ENCODE results near the gene CASZ1. TPM values are rescaled to one million over a fixed set of nuclear protein-coding genes. Genes with fewer than 3 reads are reported as not detected.

Gene CASZ1
- total and polyA plus RNA-seq, 2 donors from 2014 or later = 10.1 to 33.0 TPM

- intact Hi-C loops (cut with DNase I) = no loop called here
- DNase-seq = peak in 1 of 5 donors; percentile 47
- Histone ChIP-seq H3K27me3 (ENCODE audit: control insufficient read depth, insufficient read depth, low read length) (no peaks in the 10 kb centered on the region), H3K9ac (ENCODE audit: low read length in 3 of 3) (no peak overlapping the region), H3K9me3 (ENCODE audit: control insufficient read depth in 2 of 3, insufficient read depth in 1 of 3, low read length in 3 of 3) (no peaks in the 10 kb centered on the region), H3K4me3 (ENCODE audit: low read length in 3 of 3) (no peak overlapping the region), H3K27ac (ENCODE audit: low read depth in 2 of 2, low read length in 2 of 2) (peak overlapping the region in 1 of 2 donors; percentile 86), H3K36me3 (ENCODE audit: control insufficient read depth in 2 of 3, insufficient read depth in 3 of 3, low read length in 3 of 3) (no peaks in the 10 kb centered on the region), H3K4me1 (ENCODE audit: control insufficient read depth in 2 of 3, insufficient read depth in 2 of 3, low read depth in 1 of 3, low read length in 3 of 3) (peaks cover 9 to 45% (median 17%) of the 10 kb centered on the region in 3 donors)
- TF ChIP-seq CTCF (IDR thresholded peaks at IDR 0.05; ENCODE audit: borderline replicate concordance, extremely low read depth, insufficient read depth) = no peak
- no peak for FAIRE-seq
Observed at GRCh38 chr1:10593750-10594149, 202.7 kb downstream of the CASZ1 start.

GRCh38 chr1:10592373-10592772 is 204.1 kb downstream of the CASZ1 start:
- Histone ChIP-seq H3K36me3 (ENCODE audit: control insufficient read depth in 2 of 3, insufficient read depth in 3 of 3, low read length in 3 of 3) (no peaks in the 10 kb centered on the region), H3K4me3 (ENCODE audit: low read length in 3 of 3) (no peak overlapping the region), H3K9ac (ENCODE audit: low read length in 3 of 3) (peak overlapping the region in 1 of 3 donors; percentile 24), H3K4me1 (ENCODE audit: control insufficient read depth in 2 of 3, insufficient read depth in 2 of 3, low read depth in 1 of 3, low read length in 3 of 3) (peaks cover 9 to 38% (median 14%) of the 10 kb centered on the region in 3 donors), H3K9me3 (ENCODE audit: control insufficient read depth in 2 of 3, insufficient read depth in 1 of 3, low read length in 3 of 3) (no peaks in the 10 kb centered on the region), H3K27ac (ENCODE audit: low read depth in 2 of 2, low read length in 2 of 2) (peak overlapping the region in 1 of 2 donors; percentile 86), H3K27me3 (ENCODE audit: control insufficient read depth, insufficient read depth, low read length) (no peaks in the 10 kb centered on the region)
- no peak for TF ChIP-seq CTCF (IDR thresholded peaks at IDR 0.05; ENCODE audit: borderline replicate concordance, extremely low read depth, insufficient read depth)
- DNase-seq (peak in 1 of 5 donors; percentile 65), FAIRE-seq (no peak)
- intact Hi-C loops (cut with DNase I) = no loop called here

- FAIRE-seq = no peak
- intact Hi-C loops (cut with DNase I) = no loop called here
- Histone ChIP-seq H3K27ac (ENCODE audit: low read depth in 2 of 2, low read length in 2 of 2) (no peak overlapping the region), H3K4me1 (ENCODE audit: control insufficient read depth in 2 of 3, insufficient read depth in 2 of 3, low read depth in 1 of 3, low read length in 3 of 3) (peaks cover 9 to 35% (median 12%) of the 10 kb centered on the region in 3 donors), H3K27me3 (ENCODE audit: control insufficient read depth, insufficient read depth, low read length) (no peaks in the 10 kb centered on the region), H3K36me3 (ENCODE audit: control insufficient read depth in 2 of 3, insufficient read depth in 3 of 3, low read length in 3 of 3) (no peaks in the 10 kb centered on the region), H3K9me3 (ENCODE audit: control insufficient read depth in 2 of 3, insufficient read depth in 1 of 3, low read length in 3 of 3) (no peaks in the 10 kb centered on the region), H3K4me3 (ENCODE audit: low read length in 3 of 3) (no peak overlapping the region), H3K9ac (ENCODE audit: low read length in 3 of 3) (no peak overlapping the region)
- TF ChIP-seq CTCF (IDR thresholded peaks at IDR 0.05; ENCODE audit: borderline replicate concordance, extremely low read depth, insufficient read depth) = no peak
- no peak for DNase-seq
Observed at GRCh38 chr1:10591010-10591409, 205.4 kb downstream of the CASZ1 start.

- intact Hi-C loops (cut with DNase I) = no loop called here
- Histone ChIP-seq H3K9me3 (ENCODE audit: control insufficient read depth in 2 of 3, insufficient read depth in 1 of 3, low read length in 3 of 3) (no peaks in the 10 kb centered on the region), H3K9ac (ENCODE audit: low read length in 3 of 3) (no peak overlapping the region), H3K36me3 (ENCODE audit: control insufficient read depth in 2 of 3, insufficient read depth in 3 of 3, low read length in 3 of 3) (no peaks in the 10 kb centered on the region), H3K27me3 (ENCODE audit: control insufficient read depth, insufficient read depth, low read length) (no peaks in the 10 kb centered on the region), H3K4me3 (ENCODE audit: low read length in 3 of 3) (no peak overlapping the region), H3K4me1 (ENCODE audit: control insufficient read depth in 2 of 3, insufficient read depth in 2 of 3, low read depth in 1 of 3, low read length in 3 of 3) (peaks cover 6 to 30% (median 9%) of the 10 kb centered on the region in 3 donors), H3K27ac (ENCODE audit: low read depth in 2 of 2, low read length in 2 of 2) (no peak overlapping the region)
- TF ChIP-seq CTCF (IDR thresholded peaks at IDR 0.05; ENCODE audit: borderline replicate concordance, extremely low read depth, insufficient read depth) = no peak
- DNase-seq (no peak), FAIRE-seq (no peak)
Observed at GRCh38 chr1:10589074-10589473, 207.4 kb downstream of the CASZ1 start.
